Measurements from ENCODE around the gene PMPCA.
A peak's percentile ranks its signal among the peaks of the same experiment; 100 is the strongest.

The PMPCA gene

DNA sequence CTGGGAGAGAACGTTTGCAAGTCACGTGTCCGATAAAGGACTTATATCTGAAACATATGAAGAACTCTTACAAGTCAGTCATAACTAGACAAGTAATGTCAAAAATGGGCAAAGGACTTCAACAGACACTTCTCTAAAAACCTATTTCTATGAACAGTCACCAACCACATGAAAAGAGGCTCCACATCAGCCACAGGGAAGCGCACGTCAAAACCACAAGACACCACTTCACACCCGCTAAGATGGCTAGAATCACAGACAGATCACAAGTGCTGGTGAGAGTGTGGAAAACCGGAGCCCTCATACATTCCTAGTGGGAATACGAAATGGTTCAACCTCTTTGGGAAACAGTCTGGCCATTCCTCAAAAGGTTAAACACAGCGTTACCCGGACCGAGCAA, 25.4 kb upstream of the PMPCA start:
- H3K18ac ChIP-seq (ENCODE audit: low read depth in 1 of 2, low read length in 2 of 2): no peak overlapping the region
- no peak overlapping the region for H2BK120ac ChIP-seq (ENCODE audit: low read depth, low read length)
- no peak overlapping the region for H2AK5ac ChIP-seq (ENCODE audit: low read length, severe bottlenecking)
- 98% methylated on average over 11 of the region's 11 CpGs for WGBS
- no peak overlapping the region for H3K23ac ChIP-seq (ENCODE audit: low read length in 2 of 2)
- no peak overlapping the region for H2BK12ac ChIP-seq (ENCODE audit: low read length in 2 of 2)
- no peaks in the 10 kb centered on the region for H3K4me1 ChIP-seq (ENCODE audit: control insufficient read depth, insufficient read depth, low read depth, low read length)
- H3K4me3 ChIP-seq (ENCODE audit: insufficient read depth in 1 of 2, low read depth in 1 of 2, low read length in 2 of 2): no peak overlapping the region
- no peak overlapping the region for H2BK15ac ChIP-seq (ENCODE audit: low read depth, poor library complexity, severe bottlenecking)
- no peak overlapping the region for H3K4me2 ChIP-seq (ENCODE audit: low read length, poor library complexity, severe bottlenecking)
- no peak overlapping the region for H4K8ac ChIP-seq (ENCODE audit: low read length)
- H3K79me1 ChIP-seq (replicated peaks; ENCODE audit: low read length, poor library complexity, severe bottlenecking): peaks cover 46% of the 10 kb centered on the region
- no peak overlapping the region for H3K14ac ChIP-seq (ENCODE audit: low read length in 2 of 2)
- H4K91ac ChIP-seq (ENCODE audit: low read length): no peak overlapping the region
- no peak overlapping the region for H3K27ac ChIP-seq (ENCODE audit: low read length, poor library complexity, severe bottlenecking)
- no peak for DNase-seq
- no peaks in the 10 kb centered on the region for H3K9me3 ChIP-seq (ENCODE audit: control insufficient read depth, low read length)
- H2AFZ ChIP-seq (ENCODE audit: low read depth, low read length): no peak overlapping the region
- H3K36me3 ChIP-seq (ENCODE audit: control insufficient read depth in 1 of 2, insufficient read depth in 2 of 2, low read depth in 1 of 2, low read length in 2 of 2): peaks cover 92 to 95% of the 10 kb centered on the region in 2 experiments
- no peak overlapping the region for H2BK5ac ChIP-seq (ENCODE audit: low read depth, low read length, poor library complexity, severe bottlenecking)
- H3K9ac ChIP-seq (ENCODE audit: low read length): no peak overlapping the region
- no peak overlapping the region for H3K4ac ChIP-seq (ENCODE audit: low read depth in 1 of 2, low read length in 2 of 2)
- no peaks in the 10 kb centered on the region for H3K27me3 ChIP-seq (ENCODE audit: control insufficient read depth in 1 of 2, insufficient read depth in 1 of 2, low read length in 2 of 2)

DNA sequence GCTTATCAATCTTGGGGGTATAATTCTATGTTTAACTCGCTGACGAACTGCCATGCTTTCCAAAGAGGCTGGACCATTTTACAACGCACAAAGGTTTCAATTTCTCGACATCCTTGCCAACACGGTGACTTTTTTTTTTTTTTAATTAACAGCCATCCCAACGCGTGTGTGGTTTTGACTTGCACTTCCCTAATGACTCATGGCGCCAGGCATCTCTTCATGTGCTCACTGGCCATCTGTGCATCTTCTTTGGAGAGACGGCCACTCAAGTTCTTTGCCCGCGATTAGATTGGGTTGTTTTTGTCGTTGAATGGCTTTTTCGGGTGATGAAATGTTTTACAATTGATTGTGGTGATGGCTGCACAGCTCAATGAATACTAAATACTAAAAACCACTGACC, 24.4 kb upstream of the PMPCA start:
- no peak overlapping the region for H2AK5ac ChIP-seq (ENCODE audit: low read length, severe bottlenecking)
- H2AFZ ChIP-seq (ENCODE audit: low read depth, low read length): no peak overlapping the region
- H3K14ac ChIP-seq (ENCODE audit: low read length in 2 of 2): no peak overlapping the region
- no peak overlapping the region for H2BK12ac ChIP-seq (ENCODE audit: low read length in 2 of 2)
- H3K27me3 ChIP-seq (ENCODE audit: control insufficient read depth in 1 of 2, insufficient read depth in 1 of 2, low read length in 2 of 2): no peaks in the 10 kb centered on the region
- H3K9ac ChIP-seq (ENCODE audit: low read length): no peak overlapping the region
- no peak overlapping the region for H4K91ac ChIP-seq (ENCODE audit: low read length)
- no peak overlapping the region for H3K4ac ChIP-seq (ENCODE audit: low read depth in 1 of 2, low read length in 2 of 2)
- H4K8ac ChIP-seq (ENCODE audit: low read length): no peak overlapping the region
- H3K18ac ChIP-seq (ENCODE audit: low read depth in 1 of 2, low read length in 2 of 2): no peak overlapping the region
- no peak overlapping the region for H3K4me3 ChIP-seq (ENCODE audit: insufficient read depth in 1 of 2, low read depth in 1 of 2, low read length in 2 of 2)
- H3K9me3 ChIP-seq (ENCODE audit: control insufficient read depth, low read length): no peaks in the 10 kb centered on the region
- H3K79me1 ChIP-seq (replicated peaks; ENCODE audit: low read length, poor library complexity, severe bottlenecking): peaks cover 46% of the 10 kb centered on the region
- DNase-seq: no peak
- WGBS: 97% methylated on average over 11 of the region's 13 CpGs
- no peak overlapping the region for H3K23ac ChIP-seq (ENCODE audit: low read length in 2 of 2)
- no peaks in the 10 kb centered on the region for H3K4me1 ChIP-seq (ENCODE audit: control insufficient read depth, insufficient read depth, low read depth, low read length)
- H3K27ac ChIP-seq (ENCODE audit: low read length, poor library complexity, severe bottlenecking): no peak overlapping the region
- no peak overlapping the region for H2BK120ac ChIP-seq (ENCODE audit: low read depth, low read length)
- no peak overlapping the region for H2BK5ac ChIP-seq (ENCODE audit: low read depth, low read length, poor library complexity, severe bottlenecking)
- no peak overlapping the region for H3K4me2 ChIP-seq (ENCODE audit: low read length, poor library complexity, severe bottlenecking)
- peaks cover 84 to 89% of the 10 kb centered on the region in 2 experiments for H3K36me3 ChIP-seq (ENCODE audit: control insufficient read depth in 1 of 2, insufficient read depth in 2 of 2, low read depth in 1 of 2, low read length in 2 of 2)
- no peak overlapping the region for H2BK15ac ChIP-seq (ENCODE audit: low read depth, poor library complexity, severe bottlenecking)

DNA sequence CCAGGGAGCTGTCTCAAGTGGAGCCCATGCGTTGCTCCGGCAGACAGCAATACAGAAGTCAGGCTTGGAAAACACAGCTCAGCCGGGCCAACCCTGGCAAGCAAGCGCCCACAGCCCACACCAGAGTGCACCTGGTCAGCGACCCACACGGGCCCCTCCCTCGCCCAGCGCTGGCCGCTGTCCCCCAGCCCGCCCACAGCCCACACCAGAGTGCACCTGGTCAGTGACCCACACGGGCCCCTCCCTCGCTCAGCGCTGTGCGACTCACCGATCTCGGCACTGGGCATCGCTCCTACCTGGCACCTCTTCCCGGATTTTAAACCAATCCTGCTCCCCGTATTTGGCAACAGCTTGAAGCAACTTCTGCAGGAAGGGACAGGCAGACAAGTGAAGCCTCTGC, 23.2 kb upstream of the PMPCA start:
- no peak overlapping the region for H3K4ac ChIP-seq (ENCODE audit: low read depth in 1 of 2, low read length in 2 of 2)
- H3K4me1 ChIP-seq (ENCODE audit: control insufficient read depth, insufficient read depth, low read depth, low read length): no peaks in the 10 kb centered on the region
- no peak for DNase-seq
- H3K14ac ChIP-seq (ENCODE audit: low read length in 2 of 2): no peak overlapping the region
- no peak overlapping the region for H3K27ac ChIP-seq (ENCODE audit: low read length, poor library complexity, severe bottlenecking)
- H2BK5ac ChIP-seq (ENCODE audit: low read depth, low read length, poor library complexity, severe bottlenecking): no peak overlapping the region
- H3K9ac ChIP-seq (ENCODE audit: low read length): no peak overlapping the region
- no peak overlapping the region for H2AFZ ChIP-seq (ENCODE audit: low read depth, low read length)
- H3K36me3 ChIP-seq (ENCODE audit: control insufficient read depth in 1 of 2, insufficient read depth in 2 of 2, low read depth in 1 of 2, low read length in 2 of 2): peaks cover 80 to 90% of the 10 kb centered on the region in 2 experiments
- H4K91ac ChIP-seq (ENCODE audit: low read length): no peak overlapping the region
- H2BK12ac ChIP-seq (ENCODE audit: low read length in 2 of 2): no peak overlapping the region
- H2BK15ac ChIP-seq (ENCODE audit: low read depth, poor library complexity, severe bottlenecking): no peak overlapping the region
- H2BK120ac ChIP-seq (ENCODE audit: low read depth, low read length): no peak overlapping the region
- no peak overlapping the region for H3K4me2 ChIP-seq (ENCODE audit: low read length, poor library complexity, severe bottlenecking)
- H3K79me1 ChIP-seq (replicated peaks; ENCODE audit: low read length, poor library complexity, severe bottlenecking): peaks cover 54% of the 10 kb centered on the region
- no peaks in the 10 kb centered on the region for H3K9me3 ChIP-seq (ENCODE audit: control insufficient read depth, low read length)
- H3K4me3 ChIP-seq (ENCODE audit: insufficient read depth in 1 of 2, low read depth in 1 of 2, low read length in 2 of 2): no peak overlapping the region
- WGBS: 98% methylated on average over 19 of the region's 19 CpGs
- no peaks in the 10 kb centered on the region for H3K27me3 ChIP-seq (ENCODE audit: control insufficient read depth in 1 of 2, insufficient read depth in 1 of 2, low read length in 2 of 2)
- H4K8ac ChIP-seq (ENCODE audit: low read length): no peak overlapping the region
- H3K23ac ChIP-seq (ENCODE audit: low read length in 2 of 2): no peak overlapping the region
- H3K18ac ChIP-seq (ENCODE audit: low read depth in 1 of 2, low read length in 2 of 2): no peak overlapping the region
- H2AK5ac ChIP-seq (ENCODE audit: low read length, severe bottlenecking): no peak overlapping the region

DNA sequence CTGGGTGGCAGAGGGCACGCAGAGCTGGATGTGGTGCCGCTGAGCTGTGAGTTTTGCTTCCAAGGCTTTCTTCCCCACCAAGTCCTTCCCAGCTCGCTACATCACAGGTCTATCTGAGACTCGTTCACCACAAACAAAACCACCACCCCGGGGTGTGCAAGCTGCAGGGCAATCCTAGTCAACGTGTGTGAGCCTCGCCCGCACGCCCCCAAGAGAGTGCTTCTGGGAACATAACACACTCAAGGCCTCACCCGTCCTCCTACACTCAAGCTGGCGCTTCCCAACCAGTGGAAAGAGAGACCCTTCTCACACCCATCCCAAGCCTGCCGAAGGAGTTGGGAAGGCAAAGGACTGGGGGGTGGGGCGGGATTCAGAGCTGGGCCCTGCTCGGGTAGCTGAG, 21.1 kb upstream of the PMPCA start:
- H3K4me2 ChIP-seq (ENCODE audit: low read length, poor library complexity, severe bottlenecking): no peak overlapping the region
- H3K18ac ChIP-seq (ENCODE audit: low read depth in 1 of 2, low read length in 2 of 2): no peak overlapping the region

More for the DNA sequence above, 21.1 kb upstream of the PMPCA start:
- H4K8ac ChIP-seq (ENCODE audit: low read length): no peak overlapping the region
- no peaks in the 10 kb centered on the region for H3K27me3 ChIP-seq (ENCODE audit: control insufficient read depth in 1 of 2, insufficient read depth in 1 of 2, low read length in 2 of 2)
- H2BK12ac ChIP-seq (ENCODE audit: low read length in 2 of 2): no peak overlapping the region
- no peak overlapping the region for H2AK5ac ChIP-seq (ENCODE audit: low read length, severe bottlenecking)
- H2BK5ac ChIP-seq (ENCODE audit: low read depth, low read length, poor library complexity, severe bottlenecking): no peak overlapping the region
- H2BK120ac ChIP-seq (ENCODE audit: low read depth, low read length): no peak overlapping the region
- 96% methylated on average over 11 of the region's 14 CpGs for WGBS
- no peak overlapping the region for H2BK15ac ChIP-seq (ENCODE audit: low read depth, poor library complexity, severe bottlenecking)
- peaks cover 61% of the 10 kb centered on the region for H3K79me1 ChIP-seq (replicated peaks; ENCODE audit: low read length, poor library complexity, severe bottlenecking)
- H3K14ac ChIP-seq (ENCODE audit: low read length in 2 of 2): no peak overlapping the region
- no peak overlapping the region for H3K27ac ChIP-seq (ENCODE audit: low read length, poor library complexity, severe bottlenecking)
- H3K4me3 ChIP-seq (ENCODE audit: insufficient read depth in 1 of 2, low read depth in 1 of 2, low read length in 2 of 2): no peak overlapping the region
- H3K9me3 ChIP-seq (ENCODE audit: control insufficient read depth, low read length): no peaks in the 10 kb centered on the region
- no peak overlapping the region for H2AFZ ChIP-seq (ENCODE audit: low read depth, low read length)
- no peaks in the 10 kb centered on the region for H3K4me1 ChIP-seq (ENCODE audit: control insufficient read depth, insufficient read depth, low read depth, low read length)
- no peak overlapping the region for H3K4ac ChIP-seq (ENCODE audit: low read depth in 1 of 2, low read length in 2 of 2)
- peak overlapping the region; percentile 15 for H3K9ac ChIP-seq (ENCODE audit: low read length)
- no peak overlapping the region for H4K91ac ChIP-seq (ENCODE audit: low read length)
- peaks cover 80 to 82% of the 10 kb centered on the region in 2 experiments for H3K36me3 ChIP-seq (ENCODE audit: control insufficient read depth in 1 of 2, insufficient read depth in 2 of 2, low read depth in 1 of 2, low read length in 2 of 2)
- H3K23ac ChIP-seq (ENCODE audit: low read length in 2 of 2): no peak overlapping the region
- no peak for DNase-seq
